Activated naive CD4-positive, alpha-beta T cell treated with anti-CD3 and anti-CD28 coated beads, Interleukin-2, amount 50 U/mL, for 16 hours (primary cell): ENCODE measurements around the gene PLP1.
"Not testable (repeated sequence)": the region's sequence is repeated elsewhere in the genome, so short reads cannot be mapped to it uniquely, and the experiment has no call there.

Experiments used
- DNase-seq: peaks from one replicate; pipeline ENCODE4 v3.0.0-alpha.2; 2020

Gene PLP1, protein sequence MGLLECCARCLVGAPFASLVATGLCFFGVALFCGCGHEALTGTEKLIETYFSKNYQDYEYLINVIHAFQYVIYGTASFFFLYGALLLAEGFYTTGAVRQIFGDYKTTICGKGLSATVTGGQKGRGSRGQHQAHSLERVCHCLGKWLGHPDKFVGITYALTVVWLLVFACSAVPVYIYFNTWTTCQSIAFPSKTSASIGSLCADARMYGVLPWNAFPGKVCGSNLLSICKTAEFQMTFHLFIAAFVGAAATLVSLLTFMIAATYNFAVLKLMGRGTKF

DNA sequence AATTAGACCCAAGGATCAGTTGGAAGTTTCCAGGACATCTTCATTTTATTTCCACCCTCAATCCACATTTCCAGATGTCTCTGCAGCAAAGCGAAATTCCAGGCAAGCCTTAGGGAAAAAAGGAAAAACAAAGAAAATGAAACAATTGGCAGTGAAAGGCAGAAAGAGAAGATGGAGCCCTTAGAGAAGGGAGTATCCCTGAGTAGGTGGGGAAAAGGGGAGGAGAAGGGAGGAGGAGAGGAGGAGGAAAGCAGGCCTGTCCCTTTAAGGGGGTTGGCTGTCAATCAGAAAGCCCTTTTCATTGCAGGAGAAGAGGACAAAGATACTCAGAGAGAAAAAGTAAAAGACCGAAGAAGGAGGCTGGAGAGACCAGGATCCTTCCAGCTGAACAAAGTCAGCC is at the start of gene PLP1:
TSS of gene PLP1 (plus strand) at position 295 of the 400 bp plus-strand sequence. CDS start 156 bp downstream, outside the sequence.
- no peak for DNase-seq

DNA sequence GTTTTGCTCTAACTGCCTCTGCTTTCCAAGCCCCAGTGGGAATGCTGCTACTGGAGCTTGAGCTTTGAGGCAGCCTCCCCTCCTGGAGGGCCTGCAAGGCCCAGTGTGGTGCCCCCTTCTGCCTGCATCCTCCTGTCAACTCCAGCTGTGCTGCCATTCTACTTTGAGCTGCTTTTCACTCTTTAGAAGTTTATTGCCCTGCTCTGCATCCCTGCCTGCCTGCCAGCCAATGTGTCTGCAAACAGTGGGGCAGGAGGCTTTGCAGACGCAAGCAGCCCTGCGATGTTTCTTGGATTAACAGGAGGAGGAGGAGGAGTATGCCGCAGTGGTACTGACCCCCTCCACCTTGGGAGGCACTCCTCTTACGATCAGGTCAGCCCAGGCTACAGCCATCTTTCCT is 49.5 kb upstream of the PLP1 start:
- no peak for DNase-seq

DNA sequence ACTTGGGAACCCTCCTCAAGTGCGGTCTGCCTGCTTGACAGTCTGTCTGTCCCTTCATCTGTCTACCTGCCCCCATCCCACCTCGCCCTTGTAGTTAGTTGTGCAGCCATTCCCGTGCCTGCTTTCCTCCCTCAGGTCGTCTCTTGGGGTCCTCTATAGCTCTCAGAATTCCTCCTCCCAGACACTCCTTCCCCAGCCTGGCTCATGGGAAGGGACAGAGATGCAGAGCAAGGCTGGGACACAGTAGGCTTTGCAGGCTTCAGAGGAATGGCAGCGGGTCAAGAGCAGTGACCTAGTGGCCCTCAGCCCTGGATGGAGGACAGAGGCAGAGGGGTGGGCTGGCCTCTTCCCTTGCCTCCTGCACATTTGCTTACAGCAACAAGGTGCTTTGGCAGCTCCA is 47.6 kb upstream of the PLP1 start:
- no peak for DNase-seq

DNA sequence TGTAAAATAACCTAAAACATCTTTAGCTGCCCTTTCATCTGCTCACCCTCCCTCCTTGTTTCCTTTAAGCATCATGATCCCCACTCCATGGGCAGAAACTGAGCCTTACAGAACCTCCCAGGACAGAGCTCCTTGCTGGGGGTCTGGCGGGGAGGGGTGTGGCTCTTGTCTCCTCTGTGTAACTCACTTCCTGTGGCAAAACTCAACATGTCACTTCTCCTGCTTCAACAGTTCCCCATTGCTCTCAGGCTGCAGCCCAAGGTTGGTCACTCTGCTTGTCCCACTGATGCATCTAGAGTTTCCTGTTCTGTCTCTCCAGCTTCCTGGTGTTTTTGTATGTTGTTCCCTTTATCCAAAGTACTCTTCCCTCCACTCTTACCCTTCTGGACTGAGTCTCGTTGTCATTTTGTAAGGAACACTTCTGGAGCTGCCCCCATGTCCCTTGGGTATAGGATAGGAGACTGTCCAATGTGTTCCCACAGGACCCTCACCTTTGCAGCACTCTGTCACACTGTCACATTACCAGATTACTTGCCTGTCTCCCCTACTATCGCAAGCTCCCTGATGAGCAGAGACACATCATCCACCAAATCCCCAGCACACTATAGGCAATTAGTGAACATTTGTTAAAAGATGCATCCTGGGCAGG is 46.4 kb upstream of the PLP1 start:
- DNase-seq = no peak

DNA sequence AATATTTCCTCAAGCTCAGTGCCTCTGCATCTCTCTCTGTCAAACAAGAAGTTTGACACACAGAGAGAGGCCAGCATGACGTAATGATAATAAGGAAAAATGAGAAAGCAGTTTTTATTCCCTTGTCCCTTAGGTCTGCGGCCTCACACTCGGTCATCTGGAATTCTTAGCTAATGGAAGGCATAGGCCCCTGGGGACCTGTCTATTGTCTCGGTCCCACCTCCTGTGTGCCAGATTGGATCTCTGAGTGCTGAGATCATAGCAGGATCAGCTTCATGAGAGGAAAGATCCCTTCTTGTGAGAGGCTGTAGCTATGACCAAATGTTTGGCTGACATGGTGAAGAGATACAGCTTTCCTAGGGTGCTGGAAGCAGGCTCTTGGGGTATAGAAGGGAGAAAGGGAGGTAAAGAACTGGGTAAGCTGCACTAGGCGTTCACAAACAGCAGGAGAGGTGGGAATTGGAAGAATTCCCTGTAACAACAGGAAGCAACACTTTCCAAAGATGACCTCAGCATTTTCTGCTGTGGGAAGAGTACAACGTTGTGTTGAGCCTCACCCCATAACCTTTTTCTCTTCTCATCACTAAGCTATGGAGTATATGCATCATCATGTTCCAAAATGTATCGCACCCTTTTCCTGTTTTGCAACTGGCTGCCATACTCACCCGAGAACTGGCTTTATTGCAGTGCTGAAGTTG is 45.7 kb upstream of the PLP1 start:
- no peak for DNase-seq

DNA sequence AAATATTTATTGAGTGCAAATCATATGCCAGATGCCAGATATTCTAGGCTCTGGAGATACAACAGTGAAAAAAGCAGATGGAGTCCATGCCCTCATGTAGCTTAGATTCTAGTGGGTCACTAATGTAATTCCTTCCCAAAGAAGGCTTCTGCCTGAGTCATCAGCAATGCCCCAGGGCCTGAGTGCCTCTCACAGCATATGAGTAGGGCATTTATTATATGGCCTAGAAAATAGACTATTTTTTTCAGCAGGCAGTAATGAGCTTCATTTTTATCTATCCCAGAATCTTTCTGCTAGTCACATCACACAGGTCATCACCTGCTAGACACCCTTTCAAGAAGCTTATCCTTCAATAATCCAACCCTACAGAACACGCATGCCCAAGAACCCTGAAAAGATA is 43.6 kb upstream of the PLP1 start:
- no peak for DNase-seq

DNA sequence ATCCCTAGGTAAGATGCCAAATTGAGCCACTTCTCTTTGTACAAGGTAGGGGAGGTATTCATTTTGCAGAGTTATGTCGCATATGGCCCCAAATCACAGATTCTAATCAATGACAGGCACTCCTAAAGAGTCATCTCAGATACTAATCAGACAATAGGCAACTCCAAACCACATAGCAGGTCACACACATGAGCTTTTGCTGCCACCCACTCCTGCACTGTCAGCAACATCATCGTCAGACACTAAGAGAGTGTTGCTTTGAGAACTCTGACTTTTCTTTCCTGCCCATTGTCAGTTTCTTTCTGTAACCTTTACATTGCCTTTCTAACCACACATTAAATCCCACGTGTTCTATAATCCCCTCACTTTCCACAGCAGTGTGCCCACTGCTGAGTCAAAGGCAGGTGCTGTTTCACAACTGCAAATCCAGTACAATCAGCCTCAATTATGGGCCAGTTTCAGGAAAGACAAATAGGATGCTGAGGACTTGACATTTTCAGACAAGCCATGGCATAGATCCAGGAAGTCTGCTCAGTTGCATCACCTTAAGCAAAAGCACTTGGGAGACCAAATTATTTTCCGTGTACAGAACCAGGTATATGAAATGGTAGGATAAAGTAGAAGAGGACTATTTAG is 42.4 kb upstream of the PLP1 start:
- DNase-seq = no peak

DNA sequence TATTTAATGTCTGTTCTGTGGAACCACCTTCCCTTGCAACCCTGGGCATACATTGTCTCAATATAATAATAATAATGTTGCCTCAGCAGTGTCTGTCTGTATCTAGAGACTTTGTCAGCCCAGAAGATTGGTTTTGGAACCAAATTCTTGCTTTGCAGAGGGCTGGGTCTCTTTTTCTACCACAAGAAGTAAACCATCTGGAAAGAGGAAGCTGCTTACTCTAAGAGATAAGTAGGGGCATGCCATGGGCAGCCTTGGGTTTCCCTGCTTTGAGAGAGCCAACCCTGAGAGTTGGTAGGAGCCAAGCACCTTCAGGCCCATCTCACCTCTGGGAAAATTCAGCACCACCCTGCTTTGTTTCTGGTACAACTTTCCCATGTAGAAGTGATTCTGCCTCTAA is 38.9 kb upstream of the PLP1 start:
- DNase-seq = no peak

DNA sequence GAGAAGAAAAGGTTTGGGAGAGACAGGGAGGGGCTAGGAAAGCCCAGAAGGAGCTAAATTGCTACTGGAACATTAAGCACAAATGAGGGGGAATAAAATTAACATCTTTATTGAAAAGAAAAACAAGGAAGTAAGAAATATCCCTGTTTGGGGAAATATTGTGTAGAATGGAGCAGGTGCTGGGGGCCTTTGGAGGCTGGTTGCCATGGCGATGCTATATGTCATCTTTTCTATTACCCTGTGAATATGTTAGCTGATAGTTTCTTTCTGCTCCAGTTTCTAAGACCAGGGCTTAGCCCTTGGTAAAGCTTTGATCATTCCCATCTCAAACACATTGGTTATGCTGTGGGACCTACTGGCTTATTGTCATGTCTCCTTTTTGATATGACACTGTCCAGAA is 37.2 kb upstream of the PLP1 start:
- DNase-seq = no peak

DNA sequence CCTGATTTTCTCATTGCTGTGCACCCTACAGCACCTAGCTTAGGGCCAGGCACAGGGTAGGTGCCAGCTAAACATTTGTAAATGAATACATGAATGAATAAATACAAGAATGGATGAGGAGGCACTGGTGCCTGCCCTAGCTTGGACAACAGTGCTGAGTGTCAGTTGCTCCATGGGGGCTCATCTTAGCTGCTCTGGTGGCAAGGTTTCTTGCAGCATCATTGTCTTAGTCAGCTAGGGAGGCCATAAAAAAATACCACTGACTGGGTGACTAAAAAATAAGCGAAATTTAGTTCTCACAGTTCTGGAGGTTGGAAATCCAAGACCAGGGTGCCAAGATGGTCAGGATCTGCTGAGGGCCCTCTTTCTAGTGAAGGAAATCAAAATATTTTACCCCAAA is 34.8 kb upstream of the PLP1 start:
- DNase-seq = no peak

DNA sequence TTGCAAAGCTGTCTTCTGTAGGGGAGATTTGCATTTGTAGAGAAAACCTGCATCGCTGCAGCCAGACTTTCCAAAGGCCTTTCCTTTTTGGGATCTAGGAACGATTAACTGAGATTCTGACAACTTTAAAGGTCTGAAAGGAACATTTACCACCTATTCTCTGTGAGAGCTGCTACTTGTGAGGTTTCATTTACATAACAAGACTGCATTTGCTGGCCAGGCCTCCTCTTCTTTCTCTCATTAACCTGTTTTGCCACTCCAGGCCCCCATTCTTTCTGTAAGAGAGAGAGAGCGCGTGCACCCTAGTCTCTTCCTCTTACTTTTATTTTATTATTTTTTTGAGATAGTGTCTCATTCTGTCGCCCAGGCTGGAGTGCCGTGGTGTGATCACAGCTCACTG is 34.3 kb upstream of the PLP1 start:
- no peak for DNase-seq

DNA sequence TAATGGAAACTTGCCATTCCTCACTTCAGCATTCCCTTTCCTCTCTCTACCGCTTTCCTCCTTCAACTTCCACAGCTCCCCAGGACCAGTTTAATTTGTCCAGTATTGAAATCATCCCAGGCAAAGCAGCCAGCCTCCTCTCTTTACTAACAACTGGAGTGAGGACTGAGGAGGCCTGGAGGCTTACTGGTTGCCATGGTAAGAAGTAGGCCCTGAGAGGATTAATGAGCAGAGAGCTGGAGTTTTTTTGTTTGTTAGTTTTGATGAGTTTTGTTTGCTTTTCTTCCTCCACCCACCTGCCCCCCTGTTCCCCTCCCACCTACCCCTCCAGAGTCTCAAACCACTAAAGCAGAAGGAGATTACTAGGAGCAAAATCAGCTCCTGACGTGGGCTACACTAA is 29.5 kb upstream of the PLP1 start:
- no peak for DNase-seq

DNA sequence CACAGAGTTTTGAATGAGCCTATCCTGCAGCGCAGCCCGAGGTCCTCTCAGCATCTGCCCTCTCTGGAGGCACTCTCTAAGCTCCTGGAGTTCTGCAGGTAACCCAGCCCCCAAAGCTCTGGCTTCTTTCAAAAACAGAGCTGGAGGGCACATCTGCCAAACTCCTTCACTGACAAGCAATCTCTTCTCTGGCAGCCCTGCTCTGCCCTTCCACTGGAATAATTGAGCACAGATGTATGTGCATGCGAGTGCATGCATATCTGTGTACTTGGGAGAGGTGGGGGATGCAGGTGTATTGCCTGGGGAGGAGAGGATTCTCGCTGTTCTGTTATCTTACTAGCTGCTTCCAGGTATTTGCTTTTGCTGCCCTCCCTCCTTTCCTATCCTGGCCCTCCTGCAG is 22.2 kb upstream of the PLP1 start:
- no peak for DNase-seq

DNA sequence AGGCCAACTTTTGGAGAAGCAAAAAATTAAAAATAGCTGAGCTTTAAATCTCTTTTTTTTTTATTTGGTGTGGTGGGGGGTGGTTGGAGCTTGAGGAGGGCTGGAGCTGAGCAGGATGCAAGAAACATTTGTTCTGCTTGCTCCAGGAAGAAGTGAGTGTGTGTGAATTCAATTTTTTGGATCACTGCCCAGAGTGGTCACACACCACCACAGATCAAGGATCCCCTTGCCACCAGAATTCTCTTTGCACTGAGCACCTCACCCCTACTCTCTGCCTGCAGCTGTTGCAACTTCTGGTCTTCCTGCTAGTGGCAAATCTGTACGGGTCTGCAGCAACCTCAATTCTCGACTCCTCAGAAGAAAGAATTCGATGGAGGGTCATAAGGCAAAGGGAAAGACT is 19.9 kb upstream of the PLP1 start:
- DNase-seq = no peak

DNA sequence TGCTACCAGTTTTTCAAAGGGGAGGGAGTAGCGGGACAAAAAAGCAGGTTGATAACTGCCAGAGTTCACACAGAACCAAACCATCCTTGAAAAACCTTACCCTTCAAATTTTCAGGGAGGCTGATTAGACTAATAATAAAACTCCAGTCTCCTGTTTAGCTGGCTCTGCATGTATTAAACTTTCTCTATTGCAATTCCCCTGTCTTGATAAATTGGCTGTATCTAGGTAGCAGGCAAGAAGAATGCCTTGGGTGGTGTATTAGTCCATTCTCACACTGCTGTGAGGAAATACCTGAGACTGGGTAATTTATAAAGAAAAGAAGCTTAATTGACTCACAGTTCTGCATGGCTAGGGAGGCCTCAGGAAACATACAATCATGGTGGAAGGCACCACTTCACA is 18.1 kb upstream of the PLP1 start:
- no peak for DNase-seq

DNA sequence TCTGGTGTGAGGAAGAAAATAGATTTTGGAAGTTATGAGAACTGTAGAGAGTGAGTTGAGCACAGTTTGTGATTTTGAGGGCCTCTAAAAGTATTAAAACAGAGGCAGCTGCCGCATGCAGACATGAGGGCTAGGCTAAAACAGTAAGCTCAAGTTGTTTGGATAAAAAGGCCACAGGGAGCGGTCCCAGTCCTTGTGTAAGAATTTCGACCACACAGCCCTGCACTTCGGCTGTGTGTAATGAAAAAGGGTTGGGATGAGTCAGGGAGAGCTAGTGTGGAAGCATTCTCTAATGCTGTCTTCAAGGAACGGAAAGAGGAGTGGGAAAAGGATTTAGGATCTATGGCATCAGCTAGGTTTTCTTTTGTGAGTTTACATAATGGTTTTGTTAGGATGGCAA is 13.1 kb upstream of the PLP1 start:
- not testable (repeated sequence) for DNase-seq

DNA sequence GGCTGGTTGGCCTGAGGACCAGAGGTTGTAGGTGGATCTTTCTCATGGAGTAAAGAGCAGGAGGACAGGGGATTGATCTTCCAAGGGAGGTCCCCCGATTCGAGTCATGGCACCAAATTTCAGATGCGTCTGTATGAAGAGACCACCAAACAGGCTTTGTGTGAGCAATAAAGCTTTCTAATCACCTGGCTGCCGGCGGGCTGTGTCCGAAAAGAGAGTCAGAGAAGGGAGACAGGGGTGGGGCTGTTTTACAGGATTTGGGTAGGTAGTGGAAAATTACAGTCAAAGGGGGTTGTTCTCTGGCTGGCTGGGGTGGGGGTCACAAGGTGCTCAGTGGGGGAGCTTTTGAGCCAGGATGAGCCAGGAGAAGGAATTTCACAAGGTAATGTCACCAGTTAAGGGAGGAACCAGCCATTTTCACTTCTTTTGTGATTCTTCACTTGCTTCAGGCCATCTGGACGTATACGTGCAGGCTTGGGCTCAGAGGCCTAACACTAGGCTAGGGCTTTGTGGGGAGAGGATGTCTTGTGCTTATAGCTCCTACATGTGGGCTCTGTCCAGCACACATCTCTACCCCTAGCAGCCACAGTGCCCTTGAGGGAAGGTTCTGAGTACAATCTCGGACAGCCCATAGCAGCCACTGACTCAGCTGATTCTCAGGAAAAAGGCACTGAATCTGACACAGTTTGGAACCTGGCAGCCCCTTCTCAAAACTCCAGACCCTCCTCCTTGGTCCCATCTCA is 9.7 kb upstream of the PLP1 start:
- not testable (repeated sequence) for DNase-seq

DNA sequence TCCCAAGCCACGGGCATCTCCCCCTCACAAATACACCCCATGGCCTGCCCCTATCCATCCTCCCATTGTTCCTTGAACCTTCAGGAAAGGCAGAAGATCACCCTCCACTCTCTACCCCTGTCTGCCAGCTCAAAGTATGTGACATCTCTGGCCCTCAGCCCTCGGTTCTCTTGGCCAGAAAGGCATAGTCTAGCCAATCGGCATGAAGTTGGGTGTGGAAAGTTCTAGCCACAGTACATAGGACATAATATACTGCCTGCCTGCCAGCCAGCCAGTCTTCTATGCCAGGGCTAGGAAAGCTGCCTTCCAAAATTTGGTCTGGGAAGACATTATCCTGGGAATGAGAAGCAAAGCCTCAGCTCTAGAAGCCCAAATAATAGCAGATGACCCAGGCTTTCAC is 3.2 kb upstream of the PLP1 start:
- no peak for DNase-seq

DNA sequence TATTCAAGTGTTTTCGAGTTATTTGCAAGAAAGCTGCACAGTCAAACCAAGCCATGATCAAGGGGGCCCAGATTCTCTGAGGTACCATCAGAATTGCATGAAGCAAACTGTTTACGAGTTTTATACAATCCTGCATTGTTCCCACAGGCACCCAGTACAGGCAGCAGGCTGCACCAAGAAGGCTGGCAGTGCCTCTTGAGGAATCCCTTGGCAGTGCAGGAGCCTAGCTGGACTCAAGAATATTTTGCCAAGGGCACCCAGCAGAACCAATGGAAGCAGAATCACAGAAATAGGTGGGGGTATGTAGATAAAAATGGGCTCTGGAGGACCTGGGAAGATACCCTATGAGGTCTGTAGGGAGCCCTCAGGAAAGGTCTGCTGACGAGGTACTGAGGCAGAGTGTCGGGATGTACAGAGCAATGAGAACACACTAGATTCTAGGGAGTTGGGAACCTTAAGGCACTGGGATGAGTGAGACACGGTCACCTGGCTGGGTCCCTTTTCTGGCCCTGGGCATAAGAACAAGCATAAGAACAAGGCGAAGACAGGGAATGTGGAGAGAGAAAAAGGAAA is 2.5 kb upstream of the PLP1 start:
- DNase-seq = no peak

DNA sequence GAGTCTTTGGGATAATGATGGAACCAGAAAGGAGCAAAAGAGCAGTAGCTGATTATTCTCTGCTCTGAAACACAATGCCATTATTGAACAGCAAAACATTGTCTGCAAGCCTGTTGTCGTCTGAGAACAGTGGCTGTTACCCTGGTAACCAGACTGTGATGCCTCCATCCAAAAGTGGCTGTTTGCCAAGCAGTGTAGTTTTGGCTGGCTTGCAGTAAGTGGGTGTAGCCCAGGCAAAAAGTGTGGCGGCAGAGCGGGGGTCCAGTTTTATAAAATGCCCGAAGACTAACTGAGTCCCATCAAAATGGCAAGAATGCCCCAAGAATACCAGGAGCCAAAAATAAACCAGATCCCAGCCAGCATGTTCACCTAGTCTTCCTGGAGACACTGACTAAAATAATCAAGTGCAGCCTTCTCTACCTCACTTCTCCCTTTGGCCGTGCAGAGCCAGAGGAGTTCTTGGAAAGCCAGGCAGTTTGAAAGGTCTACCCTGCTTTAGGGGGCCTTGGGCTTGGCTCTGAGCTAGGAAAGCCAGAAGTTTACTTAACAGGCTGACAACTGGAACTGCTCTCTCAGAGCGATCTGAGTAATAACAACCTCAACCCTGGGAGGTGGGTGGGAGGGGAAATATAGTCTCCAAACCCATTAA is 2.6 kb downstream of the PLP1 start:
- DNase-seq = no peak

DNA sequence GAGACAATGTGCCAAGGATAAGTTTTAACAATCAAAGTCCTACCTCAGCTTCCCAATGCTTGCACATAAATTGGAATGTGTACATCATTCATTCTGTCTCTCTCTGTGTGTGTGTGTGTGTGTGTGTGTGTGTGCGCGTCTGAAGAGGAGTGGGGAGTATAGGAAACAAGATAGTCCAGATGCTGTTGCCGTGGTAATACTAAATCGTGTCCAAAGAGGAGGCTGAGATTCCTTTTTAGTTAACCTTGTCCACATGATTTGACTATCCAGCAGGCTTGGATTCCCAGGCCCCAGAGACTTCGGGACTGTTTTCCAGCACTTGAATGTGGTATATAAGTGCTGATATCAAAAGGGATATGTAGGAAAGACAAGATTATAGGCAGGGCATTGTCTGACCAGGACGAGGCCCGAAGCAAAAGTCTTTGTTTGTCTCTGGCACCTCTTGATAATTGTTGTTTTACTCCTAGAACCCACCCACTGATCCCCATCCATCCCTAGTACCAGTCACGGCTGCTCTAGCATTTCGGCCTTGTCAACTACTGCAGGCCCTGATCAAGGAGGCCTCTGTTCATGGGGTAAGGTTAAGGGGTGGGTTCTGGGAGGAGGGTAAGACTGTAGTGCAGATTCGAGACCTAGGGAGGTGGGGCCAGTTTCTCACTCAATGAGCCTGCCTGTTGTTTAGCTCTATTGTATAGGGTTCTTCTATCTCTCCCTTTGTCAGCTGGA is 3.9 kb downstream of the PLP1 start:
- no peak for DNase-seq

DNA sequence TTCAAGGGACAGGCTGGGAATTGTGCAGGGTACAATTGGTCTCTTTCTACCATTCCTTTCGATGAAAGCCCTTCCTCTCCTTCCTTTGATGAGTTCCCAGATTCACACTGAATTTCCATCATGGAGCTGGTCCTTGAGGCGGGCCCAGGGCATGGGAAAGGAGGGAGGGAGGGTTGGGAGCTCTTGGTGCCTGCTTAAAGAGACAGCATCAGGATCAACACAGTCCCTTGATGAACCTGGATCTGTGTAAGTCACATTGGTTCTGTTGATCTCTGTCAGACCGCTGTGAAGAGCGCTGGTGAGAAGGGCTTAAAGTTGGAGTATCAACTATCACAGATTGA is 4.4 kb downstream of the PLP1 start:
- no peak for DNase-seq
